AG08396 (cell line): ENCODE data around the gene MYO6.

Source experiments
- DNase-seq: peaks from one replicate; pipeline ENCODE4 v3.0.0; 2012; ENCODE audit warnings: low spot score, mixed read lengths

The MYO6 gene

DNA sequence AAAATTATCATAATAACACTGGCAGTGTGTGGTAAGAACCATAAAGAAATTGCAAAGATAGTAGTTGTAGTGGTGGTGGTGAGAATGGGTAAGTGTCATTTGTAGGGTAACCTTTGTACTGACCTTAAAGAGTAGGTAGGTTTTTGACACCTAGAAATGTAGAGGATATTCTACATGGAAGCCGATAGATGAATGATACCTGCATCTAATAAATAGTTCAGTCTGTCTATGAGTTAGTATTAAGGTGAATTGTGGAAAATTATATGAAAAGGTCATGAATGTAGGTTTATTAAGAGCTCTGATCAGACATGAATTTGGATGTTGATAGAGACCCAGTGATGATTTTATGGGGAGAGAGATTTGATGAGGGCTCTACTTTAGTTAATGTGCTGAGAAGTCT, 78.1 kb downstream of the MYO6 start:
- no peak for DNase-seq

DNA sequence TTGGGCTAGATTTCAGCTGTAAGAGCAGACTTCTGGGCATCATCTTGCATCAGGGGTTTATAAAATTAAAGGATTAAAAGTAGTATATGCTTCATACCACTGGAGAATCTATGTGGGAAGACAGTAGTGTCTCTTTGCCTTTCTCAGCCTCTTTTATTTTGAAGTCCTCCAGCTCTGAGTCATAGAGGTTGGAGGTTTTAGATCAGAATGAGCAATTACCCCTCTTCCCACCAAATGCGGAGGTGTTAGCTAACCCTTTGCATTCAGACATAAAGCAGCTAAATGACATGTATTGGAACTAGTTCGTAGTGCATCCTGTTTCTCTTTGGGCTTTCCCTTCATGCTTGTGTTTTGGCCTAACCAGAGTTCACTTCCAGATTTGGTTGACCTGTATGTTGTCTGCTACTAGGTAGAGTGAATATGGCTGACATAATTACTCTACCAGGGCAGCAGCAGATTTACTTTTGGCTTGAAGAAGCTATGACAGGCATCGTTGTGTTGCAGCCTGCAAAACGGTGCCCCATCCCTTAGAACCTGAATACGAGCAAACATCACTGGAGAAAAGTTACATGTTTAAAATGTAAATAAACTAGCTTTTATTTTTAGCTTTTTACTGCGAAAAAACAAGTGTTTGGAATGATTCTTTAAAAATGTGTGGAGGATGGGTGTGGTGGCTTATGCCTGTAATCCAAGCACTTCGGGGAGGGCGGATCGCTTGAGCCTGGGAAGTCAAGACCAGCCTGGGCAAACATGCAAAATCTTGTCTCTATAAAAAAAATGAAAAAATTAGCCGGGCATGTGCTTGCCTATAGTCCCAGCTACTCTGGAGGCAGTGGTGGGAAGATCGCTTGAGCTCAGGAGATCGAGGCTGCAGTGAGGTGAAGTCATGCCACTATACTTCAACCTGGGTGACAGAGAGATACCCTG, 82.2 kb downstream of the MYO6 start:
- no peak for DNase-seq

DNA sequence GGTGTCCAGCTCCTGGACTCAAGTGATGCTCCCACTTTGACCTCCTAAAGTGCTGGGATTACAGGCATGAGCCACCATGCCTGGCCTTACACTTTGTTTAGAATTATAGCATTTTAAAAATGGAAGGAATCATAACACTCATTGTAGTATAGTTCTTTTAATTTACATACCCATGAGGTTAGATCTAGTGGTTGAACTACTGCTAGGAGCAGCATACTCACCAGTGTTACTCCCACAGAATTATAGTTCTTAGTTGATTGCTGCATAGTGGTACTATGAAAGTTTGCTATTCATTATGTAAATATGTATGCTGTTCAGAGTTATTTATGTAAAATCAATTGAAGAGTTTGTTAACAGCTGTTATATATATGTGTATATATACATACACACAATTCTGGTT, 85.4 kb downstream of the MYO6 start:
- DNase-seq, result no peak

DNA sequence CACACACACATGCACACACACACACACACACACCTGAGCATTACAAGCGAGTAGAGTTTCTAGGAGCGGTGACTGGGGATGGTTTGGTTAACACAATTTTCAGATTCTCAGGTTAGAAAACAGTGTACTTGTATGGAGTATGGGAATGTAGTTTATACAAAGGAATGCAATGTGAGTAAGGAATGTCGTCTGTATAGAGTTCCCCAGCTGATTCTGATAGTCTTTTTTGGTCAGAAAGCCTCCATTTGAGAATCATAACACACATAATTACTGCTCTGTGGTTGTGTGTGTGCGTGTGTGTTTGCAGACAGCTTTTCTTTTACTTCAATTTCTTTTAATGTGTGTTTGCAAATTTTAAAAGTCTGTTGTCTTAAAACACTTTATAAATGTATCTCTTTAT, 93.2 kb downstream of the MYO6 start:
- DNase-seq, result no peak

DNA sequence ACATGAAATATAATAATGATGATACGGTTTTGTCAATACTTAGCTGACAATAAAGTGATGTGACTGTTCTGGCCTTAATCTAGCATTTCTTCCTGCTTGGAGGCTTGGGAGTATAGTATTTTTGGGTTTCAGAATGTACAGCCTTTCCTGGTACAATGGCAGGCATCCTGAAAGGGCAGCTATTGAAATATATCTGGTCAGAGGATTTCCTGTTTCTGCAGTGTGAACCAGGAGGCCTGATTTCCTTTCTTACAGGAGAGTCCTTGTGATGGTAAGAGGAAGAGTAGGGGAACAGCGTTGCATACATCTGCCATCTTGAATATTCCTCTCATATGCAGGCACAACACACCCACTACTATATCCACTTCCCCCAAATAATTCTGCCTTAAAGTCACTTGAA, 93.7 kb downstream of the MYO6 start:
- DNase-seq, result no peak

DNA sequence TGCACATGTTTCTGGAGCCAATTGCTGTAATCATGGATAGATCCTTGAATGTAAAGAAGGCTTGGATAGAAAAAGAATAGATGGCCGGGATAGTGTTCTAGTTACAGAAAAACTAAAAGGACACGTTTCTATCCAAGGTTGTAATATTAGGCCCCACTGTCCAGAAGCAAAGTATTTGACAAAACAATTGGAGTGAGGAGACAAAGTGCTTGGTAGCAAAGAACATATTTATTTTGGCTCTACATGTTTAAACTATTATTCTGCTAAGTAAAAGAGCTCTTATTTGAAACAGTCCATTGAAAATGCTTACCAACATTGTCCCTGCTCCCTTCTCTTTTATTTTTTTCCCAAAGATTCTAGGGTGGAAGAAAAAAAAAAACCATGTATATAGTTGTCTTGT, 94.4 kb downstream of the MYO6 start:
- no peak for DNase-seq

GRCh38 chr6:75848274-75848673, 99.2 kb downstream of the MYO6 start:
- no peak for DNase-seq

DNA sequence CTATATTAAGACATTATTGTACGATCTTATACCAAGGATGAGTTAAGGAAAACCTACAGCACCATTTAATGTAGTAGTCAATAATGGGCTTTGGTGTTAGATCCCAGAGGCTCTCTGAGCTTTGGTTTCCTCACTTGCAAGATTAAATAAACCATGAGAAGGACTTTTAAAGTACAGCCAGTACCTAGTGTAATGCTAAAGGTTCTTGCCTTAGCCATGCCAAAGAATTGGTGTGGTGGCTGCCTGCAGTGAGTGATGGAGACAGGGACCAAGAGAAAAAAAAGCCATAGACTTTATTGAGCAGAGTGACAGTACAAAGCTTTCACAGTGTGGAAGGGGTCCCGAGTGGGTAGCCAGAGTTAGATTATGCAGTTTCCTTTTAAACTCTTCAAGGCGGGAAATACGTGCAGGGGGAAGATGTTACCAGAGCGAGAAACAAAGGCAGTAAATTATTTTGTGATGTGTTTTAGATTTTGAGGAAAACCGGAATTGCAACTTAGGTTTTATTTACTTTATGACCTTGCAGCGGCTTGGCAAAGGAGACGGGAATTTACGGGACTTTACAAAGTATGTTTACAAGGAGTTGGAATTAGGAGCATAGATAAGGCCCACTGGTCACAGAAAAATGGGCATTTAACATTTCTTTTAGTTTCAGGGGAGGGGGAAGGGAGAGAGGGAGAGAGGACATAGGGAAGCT, 100.4 kb downstream of the MYO6 start:
- no peak for DNase-seq

DNA sequence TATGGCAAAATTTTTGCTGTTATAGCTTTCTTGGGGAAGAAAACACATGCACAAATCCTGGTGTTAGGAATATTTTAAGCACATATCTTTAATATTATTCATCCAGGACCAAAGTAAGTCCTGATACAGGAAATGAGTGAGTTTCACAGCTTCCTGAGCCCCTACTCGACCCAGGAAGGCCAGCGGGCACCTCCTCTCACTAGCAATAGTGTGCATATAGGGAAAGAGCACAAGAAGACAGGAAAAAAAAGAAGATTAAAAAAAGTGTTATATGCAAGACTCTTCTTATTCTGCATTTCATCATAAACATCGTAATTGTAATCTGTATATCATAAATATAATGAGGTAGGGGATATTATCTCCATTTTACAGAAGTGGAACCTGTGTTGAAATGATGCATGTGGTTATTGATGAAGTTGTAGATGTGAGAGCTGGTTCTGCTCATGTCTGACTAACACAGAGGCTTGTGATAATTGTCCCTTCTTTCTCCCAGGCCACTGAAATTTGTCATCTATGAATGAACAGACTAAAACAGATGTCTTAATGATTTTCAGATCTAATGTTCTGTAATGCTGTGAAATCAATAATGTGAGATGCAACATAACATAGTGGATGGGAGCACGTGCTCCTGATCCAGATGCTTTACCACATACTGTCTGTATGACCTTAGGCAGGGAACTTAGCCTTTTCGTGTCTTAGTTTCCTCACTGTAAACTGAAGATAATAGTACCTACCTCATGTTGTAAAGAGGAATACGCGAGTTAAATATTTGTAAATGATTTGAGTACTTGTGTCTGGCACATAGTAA, 101.2 kb downstream of the MYO6 start:
- no peak for DNase-seq

DNA sequence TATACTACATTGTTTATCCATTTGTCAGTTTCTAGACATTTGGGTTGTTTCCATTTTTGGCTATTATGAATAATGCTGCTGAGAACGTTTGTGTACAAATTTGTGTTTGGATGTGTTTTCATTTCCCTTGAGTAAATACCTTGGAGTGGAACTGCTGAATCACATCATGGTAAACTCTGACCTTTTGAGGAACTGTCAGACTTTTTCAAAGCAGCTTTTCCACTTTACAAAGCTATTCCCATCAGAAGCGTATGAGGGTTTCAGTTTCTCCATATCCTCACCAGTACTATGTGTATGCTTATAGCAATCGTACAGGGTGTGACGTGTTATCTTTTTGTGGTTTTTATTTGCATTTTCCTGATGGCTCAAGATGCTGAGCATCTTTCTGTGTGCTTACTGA, 103.7 kb downstream of the MYO6 start:
- no peak for DNase-seq

DNA sequence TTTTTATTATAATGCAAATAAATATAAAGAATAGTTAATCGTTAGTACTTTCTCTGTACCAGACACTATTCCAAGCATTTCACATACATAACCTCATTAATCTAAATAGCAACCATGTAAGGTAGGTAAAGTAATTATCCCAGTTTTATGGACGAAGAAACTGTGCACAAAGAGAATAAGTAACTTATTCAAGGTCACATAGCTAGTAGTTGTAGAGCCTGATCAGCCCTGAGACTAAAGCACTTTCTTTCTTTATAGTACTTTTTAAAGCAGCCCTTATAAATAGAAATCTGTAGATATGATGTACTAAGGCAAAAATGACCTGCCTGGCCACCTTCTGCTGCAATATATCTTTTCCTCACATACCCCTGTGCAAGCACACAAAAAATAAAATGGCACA, 104.8 kb downstream of the MYO6 start:
- DNase-seq, result no peak

DNA sequence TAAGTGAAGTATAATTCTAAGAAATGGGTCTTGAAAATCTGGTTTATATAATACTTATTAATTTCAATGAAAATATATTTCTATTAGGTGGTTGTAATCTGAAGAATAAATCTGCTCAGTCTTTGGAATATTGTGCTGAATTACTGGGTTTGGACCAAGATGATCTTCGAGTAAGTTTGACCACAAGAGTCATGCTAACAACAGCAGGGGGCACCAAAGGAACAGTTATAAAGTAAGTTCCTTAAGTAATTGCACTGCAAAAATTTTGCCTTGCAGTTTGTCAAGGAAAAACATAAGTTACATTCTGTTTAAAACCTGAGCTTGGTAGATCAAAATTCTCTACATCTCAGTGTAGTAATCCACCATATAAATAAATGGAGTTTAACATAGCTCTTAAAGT, 106.0 kb downstream of the MYO6 start:
- DNase-seq, result peak; percentile 21

GRCh38 chr6:75856902-75857301, 107.9 kb downstream of the MYO6 start:
- DNase-seq, result no peak

- no peak for DNase-seq
Measured at GRCh38 chr6:75863001-75863400, 114.0 kb downstream of the MYO6 start.

DNA sequence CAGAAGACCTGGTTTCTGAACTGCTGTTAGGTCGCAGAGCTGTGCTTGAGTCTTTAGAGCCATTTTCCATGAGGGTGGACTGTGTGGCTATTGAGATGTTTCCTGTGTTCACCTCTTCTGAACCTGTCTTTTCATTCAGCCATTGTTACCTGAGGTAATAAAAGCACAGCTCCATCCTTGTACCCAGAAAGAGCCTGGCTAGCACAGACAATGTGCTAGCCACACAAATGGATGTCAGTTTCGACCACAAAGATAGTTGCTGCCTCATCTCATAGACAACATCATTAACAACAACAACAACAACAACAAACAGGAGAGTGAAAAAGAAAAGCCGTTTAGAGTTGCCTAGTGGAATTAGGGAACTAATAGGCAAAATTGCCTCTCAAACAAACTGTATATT, 114.7 kb downstream of the MYO6 start:
- no peak for DNase-seq

DNA sequence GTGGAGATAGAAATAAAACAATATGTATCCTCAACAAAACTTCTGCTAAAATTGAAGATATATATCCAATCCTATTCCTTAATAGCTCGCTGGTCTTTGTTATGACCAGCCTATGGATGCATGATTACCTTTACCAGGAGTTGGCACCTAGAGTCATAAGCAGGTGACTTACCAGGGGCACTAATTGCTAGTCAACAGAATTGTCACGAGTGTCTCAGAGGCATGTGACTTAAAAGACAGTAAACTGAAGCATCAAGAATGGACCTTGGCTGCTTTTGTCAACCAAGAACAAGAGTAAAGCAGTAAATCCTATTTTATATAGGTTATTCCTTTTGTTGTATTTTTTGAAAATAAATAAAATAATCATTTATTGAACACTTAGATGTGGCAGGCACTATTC, 115.4 kb downstream of the MYO6 start:
- DNase-seq, result no peak

GRCh38 chr6:75870389-75870788, 121.3 kb downstream of the MYO6 start:
- no peak for DNase-seq

DNA sequence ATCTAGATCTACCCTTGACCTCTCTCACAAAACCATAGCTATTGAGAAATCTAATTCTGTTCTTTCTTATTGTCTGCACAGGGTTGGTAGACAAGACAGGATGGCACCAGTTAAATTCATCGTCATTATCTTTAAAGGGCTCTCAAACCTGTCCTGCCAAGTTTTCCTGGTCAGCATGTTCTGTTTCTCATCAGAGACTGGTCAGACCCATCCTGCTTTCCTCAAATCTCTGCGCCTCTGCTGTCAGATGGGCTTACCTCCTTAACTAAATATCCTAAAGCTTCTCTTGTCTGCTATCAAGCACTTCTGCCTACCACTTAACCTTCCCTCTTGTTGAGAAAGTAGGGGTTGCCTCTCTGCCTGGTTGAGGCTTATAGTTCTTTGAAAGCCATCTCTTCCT, 125.2 kb downstream of the MYO6 start:
- DNase-seq, result no peak

GRCh38 chr6:75876152-75876551, 127.1 kb downstream of the MYO6 start:
- DNase-seq, result no peak

DNA sequence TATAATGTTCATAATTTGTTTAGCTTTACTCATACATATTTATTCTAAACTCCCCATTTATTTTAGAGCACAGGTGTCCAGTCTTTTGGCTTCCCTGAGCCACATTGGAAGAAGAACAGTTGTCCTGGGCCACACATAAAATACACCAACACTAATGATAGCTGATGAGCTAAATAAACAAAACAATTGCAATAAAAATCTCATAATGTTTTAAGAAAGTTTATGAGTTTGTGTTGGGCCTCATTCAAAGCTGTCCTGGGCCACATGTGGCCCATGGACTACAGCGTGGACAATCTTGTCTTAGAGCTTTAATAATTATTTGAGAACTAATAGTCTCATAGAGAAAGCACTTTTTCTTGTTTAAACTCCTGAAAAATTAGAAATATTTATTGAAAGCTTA, 131.3 kb downstream of the MYO6 start:
- DNase-seq, result no peak

DNA sequence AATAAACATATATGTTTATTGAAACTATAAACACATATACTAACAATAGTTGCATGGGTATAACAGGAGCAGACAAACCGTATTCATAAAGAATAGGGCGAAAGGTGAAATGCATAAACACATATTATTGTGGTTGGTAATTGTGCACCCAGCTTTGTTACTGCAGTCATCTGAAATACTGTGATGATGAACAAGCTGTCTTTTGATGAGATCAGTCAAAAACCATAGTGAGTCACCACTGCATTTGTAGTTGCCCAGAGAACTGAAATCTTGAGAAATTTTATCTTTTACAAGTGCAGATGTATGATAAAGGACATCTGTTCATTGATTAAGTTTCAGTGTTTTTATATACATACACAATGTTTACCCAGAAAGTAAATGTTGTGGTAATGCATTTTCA, 133.7 kb downstream of the MYO6 start:
- DNase-seq, result peak; percentile 8

GRCh38 chr6:75884822-75885221, 135.8 kb downstream of the MYO6 start:
- DNase-seq, result no peak

DNA sequence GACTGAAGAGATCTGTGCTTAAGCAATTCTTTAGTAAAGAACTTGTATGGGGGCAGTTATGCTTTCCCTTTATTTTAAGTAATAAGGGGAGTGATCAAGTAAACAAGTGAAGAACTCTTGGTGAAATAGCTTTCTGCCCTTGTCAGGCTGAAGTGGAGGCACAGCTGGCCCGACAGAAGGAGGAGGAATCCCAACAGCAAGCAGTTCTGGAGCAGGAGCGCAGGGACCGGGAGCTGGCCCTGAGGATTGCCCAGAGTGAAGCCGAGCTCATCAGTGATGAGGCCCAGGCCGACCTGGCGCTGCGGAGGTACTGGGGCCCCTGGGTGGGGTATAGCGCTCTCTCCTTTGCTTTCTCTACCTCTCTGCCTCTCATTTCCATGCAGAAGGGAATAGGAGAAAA, 143.3 kb downstream of the MYO6 start:
- DNase-seq, result no peak
